ENCODE data around the gene EIF6. TPM values are rescaled to one million over a fixed set of nuclear protein-coding genes. Genes with fewer than 3 reads are reported as not detected.

EIF6 gene
- total RNA-seq, 1 donor from 2014 or later = 109 TPM

GRCh38 chr20:35279040-35279439 is 5.5 kb downstream of the EIF6 start:
- Mint-ChIP-seq H3K4me1 (ENCODE audit: low read depth) (peaks cover 11% of the 10 kb centered on the region), H3K27ac (peak overlapping the region; percentile 84), H3K36me3 (ENCODE audit: insufficient read depth) (peaks cover 16% of the 10 kb centered on the region), H3K9me3 (ENCODE audit: low read depth) (no peaks in the 10 kb centered on the region), H3K4me3 (ENCODE audit: low read depth) (no peak overlapping the region), H3K27me3 (no peaks in the 10 kb centered on the region)
- TF ChIP-seq CTCF (IDR thresholded peaks at IDR 0.05; ENCODE audit: unreplicated experiment) = no peak
- DNase-seq (ENCODE audit: low spot score, unreplicated experiment) = no peak

GRCh38 chr20:35277531-35278395 is 6.8 kb downstream of the EIF6 start, which contains the start of gene MMP24OS:
Gene MMP24OS (minus strand): TSS chr20:35278122. CDS start chr20:35277929, 193 bp downstream.
- no peaks in the 10 kb centered on the region for H3K27me3 Mint-ChIP-seq
- DNase-seq (ENCODE audit: low spot score, unreplicated experiment) = peak; percentile 84
- peaks cover 16% of the 10 kb centered on the region for H3K36me3 Mint-ChIP-seq (ENCODE audit: insufficient read depth)
- H3K9me3 Mint-ChIP-seq (ENCODE audit: low read depth) = no peaks in the 10 kb centered on the region
- peaks cover 7% of the 10 kb centered on the region for H3K4me1 Mint-ChIP-seq (ENCODE audit: low read depth)
- TF ChIP-seq CTCF (IDR thresholded peaks at IDR 0.05; ENCODE audit: unreplicated experiment) = no peak
- peak within 1 kb of the TSS; percentile 94 for H3K4me3 Mint-ChIP-seq (ENCODE audit: low read depth)
- peak within 1 kb of the TSS; percentile 97 for H3K27ac Mint-ChIP-seq

GRCh38 chr20:35277127-35277526 is 7.4 kb downstream of the EIF6 start:
- Mint-ChIP-seq H3K4me1 (ENCODE audit: low read depth) (peaks cover 7% of the 10 kb centered on the region), H3K27ac (peak overlapping the region; percentile 97), H3K36me3 (ENCODE audit: insufficient read depth) (peaks cover 13% of the 10 kb centered on the region), H3K27me3 (no peaks in the 10 kb centered on the region), H3K4me3 (ENCODE audit: low read depth) (peak overlapping the region; percentile 94), H3K9me3 (ENCODE audit: low read depth) (no peaks in the 10 kb centered on the region)
- TF ChIP-seq CTCF (IDR thresholded peaks at IDR 0.05; ENCODE audit: unreplicated experiment) = no peak
- no peak for DNase-seq (ENCODE audit: low spot score, unreplicated experiment)

GRCh38 chr20:35276408-35276807 is 8.2 kb downstream of the EIF6 start:
- no peak for DNase-seq (ENCODE audit: low spot score, unreplicated experiment)
- Mint-ChIP-seq H3K27ac (peak overlapping the region; percentile 20), H3K4me3 (ENCODE audit: low read depth) (peak overlapping the region; percentile 26), H3K36me3 (ENCODE audit: insufficient read depth) (peaks cover 12% of the 10 kb centered on the region), H3K27me3 (no peaks in the 10 kb centered on the region), H3K9me3 (ENCODE audit: low read depth) (no peaks in the 10 kb centered on the region), H3K4me1 (ENCODE audit: low read depth) (peaks cover 7% of the 10 kb centered on the region)
- no peak for TF ChIP-seq CTCF (IDR thresholded peaks at IDR 0.05; ENCODE audit: unreplicated experiment)

DNA sequence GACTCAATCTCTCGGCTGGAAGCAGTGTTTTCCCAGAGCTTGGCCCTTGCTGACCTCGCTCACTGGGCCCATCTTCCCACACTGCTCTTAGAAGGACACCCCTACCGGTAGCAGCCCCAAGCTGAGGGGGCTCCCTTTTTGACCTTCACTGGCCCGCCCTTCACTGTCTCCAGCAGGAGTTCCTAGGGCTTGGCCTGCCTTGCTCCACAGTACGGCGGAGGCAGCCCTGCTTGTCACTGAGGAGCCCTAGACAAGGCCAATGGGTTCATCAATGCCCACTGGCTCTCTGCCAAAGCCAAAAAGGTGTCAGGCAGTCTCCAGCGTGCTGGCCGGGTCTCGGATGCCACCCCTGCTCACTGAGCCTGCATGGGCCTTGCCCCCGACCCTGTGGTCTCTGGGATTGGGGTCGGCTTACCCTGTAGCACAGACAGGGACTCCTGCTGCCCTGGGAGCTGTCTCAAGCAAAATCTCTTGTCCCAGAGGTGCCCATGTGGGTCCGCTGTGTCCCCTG is 8.8 kb downstream of the EIF6 start:
- Mint-ChIP-seq H3K27ac (peak overlapping the region; percentile 20), H3K4me3 (ENCODE audit: low read depth) (peak overlapping the region; percentile 26), H3K36me3 (ENCODE audit: insufficient read depth) (peaks cover 14% of the 10 kb centered on the region), H3K4me1 (ENCODE audit: low read depth) (peaks cover 7% of the 10 kb centered on the region), H3K9me3 (ENCODE audit: low read depth) (no peaks in the 10 kb centered on the region), H3K27me3 (no peaks in the 10 kb centered on the region)
- TF ChIP-seq CTCF (IDR thresholded peaks at IDR 0.05; ENCODE audit: unreplicated experiment) = no peak
- no peak for DNase-seq (ENCODE audit: low spot score, unreplicated experiment)
